Smooth muscle cell (in vitro differentiated cells): ENCODE results near the gene FAM170B. TPM values are rescaled to one million over a fixed set of nuclear protein-coding genes. Genes with fewer than 3 reads are reported as not detected.

Experiments used
- DNase-seq: peaks from one replicate; lab custom pipeline; 2025; ENCODE audit not compliant: unreplicated experiment; lab: John Stamatoyannopoulos, UW
- H2AFZ ChIP-seq: fragments of 200-600 bp; sonication (generic); 2 replicates; pipeline ENCODE4 v1.6.0; 2016; ENCODE audit warnings: antibody characterized with exemption, low read depth, mild to moderate bottlenecking
- H3F3A ChIP-seq: fragments of 200-600 bp; sonication (generic); 2 replicates; pipeline ENCODE4 v1.6.0; 2017; ENCODE audit warnings: antibody characterized with exemption, low read depth
- H3K27ac ChIP-seq: fragments of 200-600 bp; sonication (generic); 2 replicates; pipeline ENCODE4 v1.5.1; 2016; ENCODE audit warnings: low read depth, mild to moderate bottlenecking
- H3K27me3 ChIP-seq: fragments of 200-600 bp; sonication (generic); 2 replicates; pipeline ENCODE4 v1.6.1; 2016; ENCODE audit warnings: low read depth, mild to moderate bottlenecking
- H3K36me3 ChIP-seq: fragments of 200-600 bp; sonication (generic); 2 replicates; pipeline ENCODE4 v1.5.1; 2016; ENCODE audit warnings: low read depth
- H3K4me1 ChIP-seq: fragments of 200-600 bp; sonication (generic); 2 replicates; pipeline ENCODE4 v1.5.1; 2016; ENCODE audit warnings: low read depth
- H3K4me2 ChIP-seq: fragments of 200-600 bp; sonication (generic); 2 replicates; pipeline ENCODE4 v1.6.0; 2016; ENCODE audit warnings: mild to moderate bottlenecking
- H3K4me3 ChIP-seq: fragments of 200-600 bp; sonication (generic); 2 replicates; pipeline ENCODE4 v1.5.1; 2016; ENCODE audit warnings: mild to moderate bottlenecking
- H3K79me2 ChIP-seq: fragments of 200-600 bp; sonication (generic); 2 replicates; pipeline ENCODE4 v1.6.0; 2016; ENCODE audit warnings: low read depth, mild to moderate bottlenecking
- H3K9ac ChIP-seq: fragments of 200-600 bp; sonication (generic); 2 replicates; pipeline ENCODE4 v1.6.0; 2016; ENCODE audit warnings: low read depth
- H3K9me3 ChIP-seq: fragments of 200-600 bp; sonication (generic); replicated peaks from 2 replicates; pipeline ENCODE4 v1.5.1; 2016; ENCODE audit warnings: low read depth
- H4K20me1 ChIP-seq: fragments of 200-600 bp; sonication (generic); 2 replicates; pipeline ENCODE4 v1.6.0; 2016; ENCODE audit warnings: low read depth
- WGBS: methylation state at CpG from one replicate; pipeline ENCODE4 v1.1.7; 2016; ENCODE audit warnings: low lambda C conversion rate; 5-methylcytosine and 5-hydroxymethylcytosine counted together
- polyA plus RNA-seq: library from polyadenylated mRNA; unstranded; fragments of >200 nt; fragmentation: Nextera tagmentation; extraction: Ambion mirVana; gene quantifications from 2 replicates; pipeline ENCODE4 v1.2.1, GENCODE V29; 2016
- total RNA-seq: library from RNA; depleted of rRNA; stranded (reverse); fragments of >200 nt; gene quantifications from 2 replicates; pipeline ENCODE4 v1.2.3, GENCODE V29; 2014
- TF ChIP-seq, protein P1 (sequence below): fragments of 200-600 bp; sonication (generic); IDR thresholded peaks from 2 replicates; pipeline ENCODE4 v1.5.1; 2017; ENCODE audit warnings: borderline replicate concordance, mild to moderate bottlenecking, antibody characterized with exemption; ENCODE audit not compliant: insufficient read depth, poor library complexity, severe bottlenecking

The FAM170B gene
- total and polyA plus RNA-seq, 2 experiments from 2014 or later, result not detected

DNA sequence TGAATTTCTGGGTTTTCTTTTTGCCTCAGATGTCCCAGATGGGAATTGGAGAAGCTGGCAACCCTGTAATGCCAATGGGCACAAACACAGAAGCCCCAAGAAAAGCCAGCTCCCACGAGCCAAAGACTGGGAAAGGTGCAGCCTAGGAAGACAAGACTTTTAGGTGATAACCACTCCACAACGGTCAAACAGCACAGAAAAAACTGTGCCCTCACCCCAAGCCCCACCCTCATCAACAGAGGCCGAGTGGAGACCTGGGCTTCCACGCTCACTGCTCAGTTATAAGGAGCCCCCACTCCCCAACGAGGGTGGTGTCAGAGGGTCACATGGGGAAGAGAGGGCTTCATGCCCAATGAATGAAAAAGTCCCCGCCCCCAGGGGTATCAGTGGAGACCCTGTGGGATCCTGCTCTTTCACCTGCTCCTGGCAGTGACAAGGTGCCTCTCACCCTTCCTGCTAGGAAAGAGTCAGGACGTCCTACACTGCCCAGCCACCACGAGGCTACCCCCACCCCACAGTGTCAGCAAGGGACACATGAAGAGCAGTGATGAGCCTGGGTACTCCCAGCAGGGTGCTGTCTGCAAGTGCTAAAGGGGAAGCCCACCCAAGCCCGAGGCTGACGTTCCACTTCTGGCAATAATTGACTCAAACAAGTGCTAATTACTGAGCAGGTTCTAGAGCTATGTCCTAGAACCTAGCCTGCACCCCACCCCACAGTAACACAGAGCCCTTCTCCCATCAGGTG, 46.0 kb upstream of the FAM170B start:
- Histone ChIP-seq H3K9ac (no peak overlapping the region), H3K79me2 (no peaks in the 10 kb centered on the region), H3K36me3 (no peaks in the 10 kb centered on the region), H3K4me3 (no peak overlapping the region), H3K27ac (no peak overlapping the region), H3K27me3 (peaks cover 4% of the 10 kb centered on the region), H3F3A (peaks cover 5% of the 10 kb centered on the region), H3K9me3 (no peaks in the 10 kb centered on the region), H3K4me1 (peaks cover 4% of the 10 kb centered on the region), H2AFZ (no peak overlapping the region), H3K4me2 (no peak overlapping the region), H4K20me1 (no peaks in the 10 kb centered on the region)
- TF ChIP-seq, protein P1, sequence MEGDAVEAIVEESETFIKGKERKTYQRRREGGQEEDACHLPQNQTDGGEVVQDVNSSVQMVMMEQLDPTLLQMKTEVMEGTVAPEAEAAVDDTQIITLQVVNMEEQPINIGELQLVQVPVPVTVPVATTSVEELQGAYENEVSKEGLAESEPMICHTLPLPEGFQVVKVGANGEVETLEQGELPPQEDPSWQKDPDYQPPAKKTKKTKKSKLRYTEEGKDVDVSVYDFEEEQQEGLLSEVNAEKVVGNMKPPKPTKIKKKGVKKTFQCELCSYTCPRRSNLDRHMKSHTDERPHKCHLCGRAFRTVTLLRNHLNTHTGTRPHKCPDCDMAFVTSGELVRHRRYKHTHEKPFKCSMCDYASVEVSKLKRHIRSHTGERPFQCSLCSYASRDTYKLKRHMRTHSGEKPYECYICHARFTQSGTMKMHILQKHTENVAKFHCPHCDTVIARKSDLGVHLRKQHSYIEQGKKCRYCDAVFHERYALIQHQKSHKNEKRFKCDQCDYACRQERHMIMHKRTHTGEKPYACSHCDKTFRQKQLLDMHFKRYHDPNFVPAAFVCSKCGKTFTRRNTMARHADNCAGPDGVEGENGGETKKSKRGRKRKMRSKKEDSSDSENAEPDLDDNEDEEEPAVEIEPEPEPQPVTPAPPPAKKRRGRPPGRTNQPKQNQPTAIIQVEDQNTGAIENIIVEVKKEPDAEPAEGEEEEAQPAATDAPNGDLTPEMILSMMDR, result no peak
- DNase-seq, result no peak
- WGBS, result 86% methylated on average over 10 of the region's 10 CpGs

DNA sequence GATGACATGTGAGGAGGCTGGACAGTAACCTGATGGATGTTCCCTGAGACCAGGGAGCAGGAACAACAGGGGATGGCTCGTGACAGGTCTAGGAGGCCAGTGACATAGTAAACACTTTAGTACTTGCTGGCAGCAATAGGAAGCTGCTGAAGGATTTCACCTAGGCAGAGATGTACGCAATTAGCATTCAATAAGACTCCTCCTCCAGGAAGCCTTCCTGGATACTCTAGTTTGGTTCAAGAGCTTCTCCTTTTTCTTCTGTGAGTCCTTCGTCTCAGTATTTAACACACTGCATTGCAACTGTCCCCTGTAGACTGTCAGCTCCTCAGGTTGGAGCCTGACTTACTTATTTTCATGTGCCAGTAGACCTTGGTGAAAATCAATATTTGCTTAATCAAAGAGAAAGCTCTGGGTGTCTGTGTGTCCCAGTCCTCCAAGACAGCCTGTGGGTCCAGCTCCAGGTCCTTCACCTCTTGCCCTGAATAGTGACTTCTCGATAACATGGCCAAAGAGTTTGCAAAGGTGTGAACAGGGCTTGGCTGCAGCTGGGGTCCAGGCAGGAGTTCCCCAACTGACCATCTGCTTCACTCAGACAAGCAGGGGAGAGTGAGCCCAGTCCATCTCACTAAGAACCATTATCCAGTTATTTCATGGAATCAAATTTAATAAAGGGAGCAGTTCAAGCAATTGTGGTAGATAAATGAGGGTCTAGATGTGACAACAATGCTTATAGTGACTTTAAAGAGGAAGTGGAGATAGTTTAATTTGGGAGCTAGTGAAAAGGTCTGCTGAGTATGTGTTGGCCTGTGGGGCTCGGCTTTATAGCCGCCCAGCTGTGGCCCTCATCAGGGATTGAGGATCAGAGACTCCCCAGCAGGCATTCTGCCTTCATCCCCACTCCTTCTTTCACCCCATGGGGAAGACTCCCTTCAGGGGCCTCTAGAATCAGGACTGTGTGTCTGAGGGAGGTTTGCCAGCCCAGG, 45.0 kb upstream of the FAM170B start:
- Histone ChIP-seq H3F3A (peaks cover 5% of the 10 kb centered on the region), H3K27me3 (no peaks in the 10 kb centered on the region), H3K27ac (peak overlapping the region; percentile 90), H3K9ac (no peak overlapping the region), H3K9me3 (no peaks in the 10 kb centered on the region), H4K20me1 (no peaks in the 10 kb centered on the region), H3K4me2 (no peak overlapping the region), H3K36me3 (no peaks in the 10 kb centered on the region), H3K79me2 (no peaks in the 10 kb centered on the region), H3K4me3 (no peak overlapping the region), H3K4me1 (peaks cover 4% of the 10 kb centered on the region), H2AFZ (no peak overlapping the region)
- DNase-seq, result no peak
- WGBS, result 94% methylated on average over 6 of the region's 6 CpGs
- TF ChIP-seq, protein P1, result no peak

DNA sequence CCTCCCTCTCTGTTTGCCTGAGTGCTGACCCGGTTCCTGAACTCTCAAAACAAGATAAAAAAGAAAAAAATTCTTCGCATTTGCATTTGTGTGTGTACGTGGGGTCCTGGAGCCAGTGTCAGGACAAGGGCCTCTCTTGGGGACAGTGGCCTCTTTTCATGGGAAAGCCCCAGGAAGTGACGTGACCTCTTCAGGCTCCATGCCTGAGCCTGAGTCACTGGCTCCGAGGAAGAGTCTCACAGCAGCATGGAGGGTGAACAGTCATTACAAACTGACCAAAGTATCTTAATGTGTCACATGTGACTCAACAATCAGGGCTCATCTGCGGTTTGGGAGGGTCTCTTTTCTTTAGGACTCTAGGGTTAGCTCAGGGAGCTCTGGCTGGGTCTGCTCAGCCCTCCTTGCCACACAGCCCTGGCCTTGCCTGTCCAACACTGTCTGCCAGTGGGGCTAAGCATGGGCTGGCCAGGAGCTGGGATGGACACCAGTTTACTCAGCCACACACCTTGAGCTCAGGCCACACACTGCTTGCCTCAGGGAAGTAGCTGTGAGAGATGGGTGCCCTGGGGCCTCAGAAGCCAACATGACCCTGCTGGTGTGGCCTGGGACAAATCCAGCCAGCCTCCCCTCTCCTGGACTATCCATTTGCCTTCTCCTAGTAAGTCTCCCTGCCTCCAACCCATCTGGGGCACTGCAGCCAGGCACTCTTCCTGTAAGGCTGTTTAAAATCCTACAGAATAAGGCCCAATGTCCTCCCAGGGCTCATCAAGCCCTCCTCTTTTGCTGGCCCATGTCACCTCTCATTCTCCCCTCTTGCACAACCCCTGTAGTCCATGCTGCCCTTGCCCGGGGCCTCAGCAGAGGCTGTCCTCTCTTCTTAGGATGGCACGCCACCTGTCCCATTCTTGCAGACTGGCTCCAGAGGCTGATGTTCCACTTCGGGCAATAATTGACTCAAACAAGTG, 43.9 kb upstream of the FAM170B start:
- 42% methylated on average over 9 of the region's 9 CpGs for WGBS
- Histone ChIP-seq H2AFZ (peak overlapping the region; percentile 8), H3K36me3 (no peaks in the 10 kb centered on the region), H3K27ac (peak overlapping the region; percentile 90), H3K4me3 (no peak overlapping the region), H3K9me3 (no peaks in the 10 kb centered on the region), H3K9ac (peak overlapping the region; percentile 78), H3F3A (peaks cover 5% of the 10 kb centered on the region), H3K27me3 (no peaks in the 10 kb centered on the region), H3K79me2 (no peaks in the 10 kb centered on the region), H3K4me1 (peaks cover 4% of the 10 kb centered on the region), H3K4me2 (peak overlapping the region; percentile 42), H4K20me1 (no peaks in the 10 kb centered on the region)
- no peak for DNase-seq
- TF ChIP-seq, protein P1, result no peak
